HG03520 (cell line): ENCODE data around the gene SPACA1.
"Not testable (repeated sequence)": the region's sequence is repeated elsewhere in the genome, so short reads cannot be mapped to it uniquely, and the experiment has no call there.

Experiments used
- ATAC-seq: cut with Tn5 transposase; IDR thresholded peaks from one replicate; pipeline ENCODE4 v1.9.1; 2021; ENCODE audit warnings: mild to moderate bottlenecking, moderate library complexity; ENCODE audit not compliant: unreplicated experiment

SPACA1 gene

GRCh38 chr6:88047510-88048150, at the start of gene SPACA1:
Gene SPACA1 (plus strand): TSS chr6:88047841. CDS start chr6:88047906, 65 bp downstream.
- no peak for ATAC-seq

GRCh38 chr6:88000713-88001112, 46.9 kb upstream of the SPACA1 start:
- ATAC-seq, result no peak

GRCh38 chr6:88001279-88001678, 46.4 kb upstream of the SPACA1 start:
- ATAC-seq, result not testable (repeated sequence)

- no peak for ATAC-seq
Measured at GRCh38 chr6:88004707-88005106, 42.9 kb upstream of the SPACA1 start.

- no peak for ATAC-seq
Measured at GRCh38 chr6:88006557-88006956, 41.1 kb upstream of the SPACA1 start.

GRCh38 chr6:88008411-88008810, 39.2 kb upstream of the SPACA1 start:
- no peak for ATAC-seq

GRCh38 chr6:88008831-88009231, 38.8 kb upstream of the SPACA1 start:
- ATAC-seq, result no peak

GRCh38 chr6:88013015-88013414, 34.6 kb upstream of the SPACA1 start:
- ATAC-seq, result peak; percentile 73

- no peak for ATAC-seq
Measured at GRCh38 chr6:88013554-88013953, 34.1 kb upstream of the SPACA1 start.

GRCh38 chr6:88020439-88020838, 27.2 kb upstream of the SPACA1 start:
- ATAC-seq, result no peak

- no peak for ATAC-seq
Measured at GRCh38 chr6:88024696-88025095, 22.9 kb upstream of the SPACA1 start.

GRCh38 chr6:88031550-88031949, 16.1 kb upstream of the SPACA1 start:
- no peak for ATAC-seq

- no peak for ATAC-seq
Measured at GRCh38 chr6:88044530-88044929, 3.1 kb upstream of the SPACA1 start.

- ATAC-seq, result no peak
Measured at GRCh38 chr6:88045521-88046136, 2.0 kb upstream of the SPACA1 start.

- no peak for ATAC-seq
Measured at GRCh38 chr6:88048578-88048977, 937 bp downstream of the SPACA1 start.

- ATAC-seq, result no peak
Measured at GRCh38 chr6:88050140-88050818, 2.6 kb downstream of the SPACA1 start.

- ATAC-seq, result no peak
Measured at GRCh38 chr6:88059191-88059590, 11.6 kb downstream of the SPACA1 start.

GRCh38 chr6:88062376-88062775, 14.7 kb downstream of the SPACA1 start:
- ATAC-seq, result no peak

GRCh38 chr6:88072462-88072861, 24.8 kb downstream of the SPACA1 start:
- ATAC-seq, result no peak

GRCh38 chr6:88074791-88075190, 27.1 kb downstream of the SPACA1 start:
- ATAC-seq, result no peak

- ATAC-seq, result no peak
Measured at GRCh38 chr6:88077305-88077704, 29.7 kb downstream of the SPACA1 start.

- ATAC-seq, result no peak
Measured at GRCh38 chr6:88086792-88087191, 39.2 kb downstream of the SPACA1 start.
